ENCODE results near the gene PRLHR.

The PRLHR gene

DNA sequence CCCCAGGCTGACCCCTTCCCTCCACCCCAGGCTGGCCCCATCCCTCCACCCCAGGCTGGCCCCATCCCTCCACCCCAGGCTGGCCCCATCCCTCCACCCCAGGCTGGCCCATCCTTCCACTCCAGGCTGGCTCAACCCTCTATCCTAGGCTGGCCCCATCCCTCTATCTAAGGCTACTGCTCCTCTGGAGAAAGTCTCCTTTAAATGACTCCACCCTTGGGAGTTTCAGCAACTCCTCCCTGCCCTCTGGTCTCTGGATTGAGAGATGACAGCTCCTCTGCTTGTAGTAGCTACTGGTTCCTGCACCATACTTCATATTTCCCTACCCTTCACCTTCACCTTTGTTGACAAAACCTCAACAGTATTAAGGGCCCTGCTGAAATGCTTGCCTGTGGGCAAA, 8.5 kb downstream of the PRLHR start:
- no peak for DNase-seq

DNA sequence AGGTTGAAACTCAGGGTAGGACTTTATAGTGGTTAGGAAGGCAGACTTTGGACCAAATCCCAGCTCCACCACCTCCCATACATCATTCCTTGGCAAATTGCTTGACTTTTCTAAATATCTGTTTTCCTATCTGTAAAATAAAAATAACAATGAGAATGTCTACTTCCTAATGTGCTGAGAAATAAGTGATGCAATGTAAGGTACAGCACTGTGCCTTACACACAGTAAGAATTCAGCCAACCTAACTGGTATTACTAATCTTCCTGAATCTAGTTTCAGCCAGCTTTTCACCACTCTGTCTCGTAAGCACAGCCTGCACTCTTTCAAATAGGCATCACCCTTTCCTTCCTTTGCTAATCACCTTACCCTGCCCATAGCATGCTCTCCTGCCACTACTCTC, 9.7 kb downstream of the PRLHR start:
- DNase-seq = no peak

DNA sequence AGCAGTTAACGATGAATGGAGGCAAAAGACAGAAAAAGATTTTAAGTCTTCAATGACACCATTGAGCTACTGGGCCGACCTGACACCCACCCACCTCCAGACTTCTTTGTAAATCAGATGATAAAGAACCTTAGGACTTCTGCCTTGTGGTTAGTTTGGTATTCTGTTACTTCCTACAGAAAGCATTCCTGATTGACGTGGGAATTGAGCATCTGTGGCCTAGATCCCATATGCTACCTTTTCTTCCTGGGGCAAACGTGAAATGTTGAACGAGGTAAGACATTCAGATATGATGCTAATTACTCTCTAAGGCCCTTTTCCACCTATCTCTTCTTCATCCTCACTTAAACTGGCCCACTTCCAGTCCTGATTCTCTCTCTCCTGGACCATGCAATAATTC, 10.2 kb downstream of the PRLHR start:
- DNase-seq = no peak

DNA sequence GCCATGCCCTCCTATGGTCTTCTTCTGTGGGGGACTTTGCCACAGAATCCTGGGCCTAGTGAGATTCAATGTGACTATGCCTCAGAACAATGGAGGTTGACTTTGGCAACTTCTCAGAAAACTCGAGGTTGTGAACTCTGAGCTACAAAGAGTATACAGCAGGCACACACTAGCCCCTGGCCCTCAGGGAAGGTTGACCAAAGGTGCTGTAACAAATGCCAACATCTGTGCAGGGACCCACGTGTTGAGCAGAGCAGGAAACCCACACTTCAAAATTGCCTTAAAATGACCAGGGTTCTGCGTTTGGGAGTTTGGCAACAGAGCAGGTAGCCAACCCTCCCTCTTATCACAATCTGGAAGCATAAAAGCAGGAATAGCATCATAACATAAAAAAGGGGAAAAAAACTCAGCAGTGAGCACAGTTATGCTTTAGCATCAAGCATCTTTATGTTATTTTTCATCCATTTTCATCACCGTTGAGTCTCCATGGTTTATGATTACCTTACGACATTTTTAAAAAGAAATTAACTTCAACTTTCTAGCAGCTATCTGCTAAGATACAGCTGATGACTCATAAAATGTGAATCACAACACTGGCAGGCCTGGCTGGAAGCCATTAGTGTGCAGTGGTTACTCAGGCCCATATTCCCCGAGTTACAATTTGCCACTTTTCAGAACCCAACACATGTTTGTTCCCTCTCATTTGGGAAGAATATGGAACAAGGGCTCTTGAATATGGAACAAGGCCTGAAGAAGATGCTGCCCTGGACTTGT, 11.1 kb downstream of the PRLHR start:
- no peak for DNase-seq

DNA sequence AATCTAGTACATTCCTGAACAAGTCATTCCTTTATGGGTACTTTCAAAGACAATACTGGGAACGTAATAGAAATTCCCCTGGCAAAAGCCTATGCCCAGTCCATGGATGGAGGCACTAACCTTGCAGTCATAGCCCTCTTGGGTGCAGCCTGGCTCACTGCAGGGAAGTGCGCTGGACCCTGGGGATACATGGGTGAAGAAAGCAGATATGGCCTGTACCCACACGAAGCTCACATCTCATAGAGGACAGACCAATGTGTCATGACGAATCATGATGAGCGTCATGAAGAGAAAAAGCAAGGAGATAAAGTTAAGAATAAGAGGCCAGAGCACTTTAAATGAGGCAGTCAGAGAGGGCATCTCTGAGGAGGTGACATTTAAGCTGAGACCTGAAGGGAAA, 11.8 kb downstream of the PRLHR start:
- DNase-seq = no peak

DNA sequence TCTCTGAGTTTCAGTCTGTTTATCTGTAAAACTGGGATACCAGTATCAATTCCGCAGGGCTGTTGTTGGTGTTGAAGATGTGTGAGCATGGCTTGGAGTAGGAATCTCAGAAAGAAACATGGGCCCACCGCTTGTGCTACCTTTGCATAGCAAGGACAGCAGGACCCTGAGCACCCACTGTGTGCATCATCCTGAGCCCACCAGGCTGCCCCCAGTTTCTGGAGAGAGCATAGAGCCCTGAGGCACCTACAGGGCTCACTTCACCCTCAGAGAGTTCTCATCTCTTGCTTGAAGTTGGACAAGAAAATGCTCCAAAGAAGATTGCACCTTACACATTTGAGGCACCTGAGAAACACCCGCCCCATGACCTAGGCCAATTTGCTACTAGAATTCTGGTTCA, 12.9 kb downstream of the PRLHR start:
- DNase-seq = no peak

DNA sequence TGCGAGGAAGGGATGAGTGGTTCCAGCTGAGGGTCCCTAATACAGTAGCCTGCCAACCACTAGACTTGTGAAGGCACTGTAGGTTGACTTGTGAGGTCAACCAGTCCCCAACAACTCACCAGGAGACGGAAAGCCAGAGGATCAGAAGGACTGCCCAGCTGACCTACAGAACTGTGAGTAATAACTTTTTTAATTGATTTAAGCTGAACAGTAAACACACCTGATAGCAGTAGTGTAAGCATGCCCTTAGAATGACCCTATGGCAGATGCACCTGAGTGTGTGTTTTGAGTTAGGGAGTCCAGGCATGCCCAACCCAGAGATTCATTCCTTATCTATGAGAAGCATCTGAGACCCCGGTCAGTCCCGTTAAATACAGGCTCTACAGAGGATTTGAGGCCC, 14.1 kb downstream of the PRLHR start:
- DNase-seq = no peak

DNA sequence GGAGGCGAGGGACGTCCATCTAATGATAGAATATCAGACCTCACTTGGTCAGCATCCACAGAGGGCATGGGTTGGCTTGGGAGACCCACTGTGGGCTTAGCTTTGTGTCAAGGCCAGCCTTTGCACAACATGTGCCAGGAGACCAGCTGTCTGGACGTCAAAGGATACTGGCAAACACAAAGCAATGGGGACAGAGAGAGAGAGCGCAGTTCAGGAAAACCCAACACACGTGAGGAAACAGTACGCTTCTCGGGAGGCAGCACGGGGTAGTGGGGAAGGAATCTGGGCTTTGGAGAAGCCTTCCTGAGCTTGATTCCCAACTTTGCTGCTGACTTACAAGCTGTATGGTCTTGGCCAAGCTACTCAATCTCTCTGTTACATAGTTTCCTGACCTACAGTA, 14.7 kb downstream of the PRLHR start:
- DNase-seq = no peak

DNA sequence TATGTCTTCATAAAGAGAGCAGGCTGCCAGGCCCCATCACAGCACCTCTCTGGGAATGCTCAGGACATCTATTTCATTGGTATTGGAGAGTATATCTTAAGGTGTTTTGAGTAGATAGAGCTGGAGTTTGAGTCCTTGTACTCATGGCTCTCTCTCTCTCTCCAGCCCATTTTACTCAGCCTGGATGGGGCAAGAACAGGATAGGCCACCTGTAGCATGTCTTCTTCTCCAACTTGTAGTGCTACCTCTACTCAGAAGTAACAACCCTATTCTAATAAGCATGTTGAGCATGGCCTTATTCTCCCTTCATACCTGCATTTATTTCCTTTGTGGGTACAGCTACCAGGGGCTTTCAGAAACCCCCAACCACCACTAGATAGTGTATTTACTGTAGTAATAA, 21.9 kb downstream of the PRLHR start:
- no peak for DNase-seq

DNA sequence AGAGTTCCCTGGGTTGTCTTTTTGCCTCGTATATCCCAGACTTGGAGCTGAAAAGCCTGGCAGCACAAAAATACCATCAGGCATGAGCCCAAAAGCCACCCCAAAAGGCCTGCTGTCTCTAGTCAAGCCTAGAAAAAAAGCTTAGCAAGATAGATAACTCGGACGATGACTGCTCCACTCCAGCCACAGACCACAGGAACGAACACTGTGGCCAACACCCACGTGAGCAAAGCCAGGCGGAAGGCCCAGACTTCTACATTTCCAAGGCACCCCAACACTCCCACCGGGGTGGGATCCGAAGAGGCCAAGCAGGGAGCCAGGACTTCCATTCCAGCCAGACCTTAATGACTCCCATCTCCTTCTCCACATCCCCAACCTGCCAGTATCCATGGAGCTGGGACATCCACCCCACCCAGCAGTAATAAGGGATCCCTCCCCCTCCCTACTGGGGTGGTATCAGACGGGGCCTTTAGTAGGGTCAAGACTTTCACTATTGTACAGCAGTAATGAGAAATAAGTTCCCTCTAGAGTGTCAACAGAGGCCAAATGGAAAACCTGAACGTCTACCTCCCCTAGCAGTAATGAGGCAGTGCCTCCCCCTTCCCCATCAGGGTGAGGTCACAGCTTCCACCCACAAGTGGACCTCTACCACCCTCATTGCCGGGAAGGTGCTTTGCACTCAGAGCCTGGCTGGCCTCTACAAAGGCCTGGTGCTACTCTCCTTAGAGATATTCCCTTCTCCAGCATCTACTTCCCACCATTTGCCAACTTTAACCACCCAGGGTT, 23.0 kb downstream of the PRLHR start:
- no peak for DNase-seq

DNA sequence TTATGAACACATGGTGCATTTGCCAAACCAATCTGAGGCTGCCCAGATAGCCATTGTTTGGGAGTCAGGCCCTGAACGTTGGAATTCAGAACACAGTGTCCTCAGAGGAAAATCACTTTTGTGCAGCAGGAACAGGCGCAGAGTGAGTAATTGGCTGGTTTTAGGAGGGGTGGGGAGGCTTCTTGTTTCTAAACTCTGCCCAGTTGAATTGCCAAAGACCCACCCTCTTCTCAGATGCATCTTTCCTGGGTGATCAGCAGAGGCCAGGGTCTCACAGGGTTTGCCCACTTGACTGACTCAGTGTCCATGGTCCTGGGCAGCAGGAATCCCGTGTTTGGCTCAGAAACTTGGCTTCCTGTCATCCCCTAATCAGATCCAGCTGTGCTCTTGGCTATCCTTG, 24.3 kb downstream of the PRLHR start:
- DNase-seq = no peak

DNA sequence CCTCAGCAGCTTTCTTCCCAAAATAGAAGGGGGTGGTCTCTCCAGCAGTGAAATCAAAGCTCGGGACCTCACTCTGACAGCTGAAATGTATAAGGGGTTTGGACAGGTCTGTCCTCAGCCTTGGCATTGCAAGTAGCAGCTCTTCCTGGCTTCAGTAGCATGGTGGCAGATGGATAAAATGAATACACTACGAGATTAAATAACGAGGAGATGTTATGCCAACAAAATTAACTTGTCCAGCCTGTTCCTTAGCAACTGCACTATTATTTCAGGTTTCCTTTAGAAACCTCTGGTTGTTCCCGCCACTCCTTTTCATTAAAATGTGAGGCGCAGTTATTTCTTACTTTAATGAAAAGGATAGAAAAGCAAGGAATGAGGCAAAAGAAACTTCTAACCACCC, 24.9 kb downstream of the PRLHR start:
- DNase-seq = no peak

DNA sequence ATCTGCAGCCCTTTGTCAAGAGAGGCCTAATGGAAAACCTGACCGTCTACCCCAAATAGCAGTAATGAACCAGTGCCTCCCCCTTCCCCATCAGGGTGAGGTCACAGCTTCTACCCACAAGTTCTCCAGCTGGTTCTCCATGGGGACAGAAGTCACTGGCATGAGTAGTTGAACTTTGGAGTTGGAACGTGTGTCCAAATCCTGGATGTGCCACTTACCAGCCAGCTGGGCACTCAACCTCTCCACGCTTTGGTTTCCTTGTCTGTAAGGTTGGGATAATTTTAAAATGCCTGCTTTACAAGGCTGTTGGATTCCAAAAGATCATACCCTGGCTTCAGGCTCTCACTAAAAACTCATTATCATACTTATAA, 25.6 kb downstream of the PRLHR start:
- no peak for DNase-seq

DNA sequence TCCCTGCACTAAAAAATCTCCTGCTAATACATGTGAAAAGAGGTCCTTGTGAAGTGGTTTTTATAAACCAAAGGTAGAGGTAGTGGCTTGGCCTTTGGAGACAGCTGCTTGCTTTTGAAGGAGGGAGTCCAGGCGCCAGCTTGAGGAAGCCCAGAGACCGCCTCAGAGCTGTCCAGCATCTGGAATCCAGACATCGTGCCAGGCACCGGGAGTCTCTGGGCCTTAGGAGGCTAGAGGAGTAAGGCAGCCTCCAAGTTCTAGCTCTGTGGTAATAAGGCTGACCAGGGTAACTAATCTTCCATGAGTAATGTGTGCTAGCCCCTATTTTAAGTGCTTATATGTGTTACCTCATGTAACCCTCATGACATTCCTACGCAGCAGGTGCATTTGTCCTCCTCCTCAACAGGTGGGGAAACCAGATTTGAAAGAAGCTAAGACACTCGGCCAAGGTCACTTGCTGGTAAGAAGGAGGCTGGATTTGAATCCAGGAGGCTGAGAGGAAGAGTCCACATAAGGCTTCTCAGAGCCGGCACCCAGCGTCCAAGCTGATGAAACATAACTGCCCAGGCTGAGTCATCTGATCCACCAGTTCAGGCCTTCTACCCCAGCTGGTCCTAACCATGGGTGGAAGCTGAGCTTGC, 26.1 kb downstream of the PRLHR start:
- DNase-seq = no peak

DNA sequence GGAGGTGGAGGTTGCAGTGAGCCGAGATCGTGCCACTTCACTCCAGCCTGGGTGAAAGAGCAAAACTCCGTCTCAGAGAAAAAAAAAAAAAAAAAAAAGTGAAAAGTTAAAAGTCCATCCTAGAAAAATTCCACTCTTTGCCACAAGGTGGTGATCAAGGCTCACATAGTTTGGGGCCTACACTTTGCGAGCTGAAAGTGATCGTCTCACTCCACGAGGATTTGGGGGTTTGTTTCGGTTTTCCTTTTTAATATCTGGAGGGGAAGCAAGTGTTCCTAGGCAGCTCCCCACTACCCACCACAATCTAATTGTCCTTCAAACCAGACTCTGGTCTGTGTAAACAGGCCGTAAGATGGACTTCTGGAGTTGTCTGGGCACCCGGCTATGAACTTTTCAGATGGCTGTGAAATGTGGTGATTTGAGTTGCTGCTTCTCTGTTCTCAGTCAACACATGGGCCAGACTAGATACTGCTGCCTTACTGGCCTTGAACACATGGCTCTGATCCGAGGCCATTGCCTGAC, 27.1 kb downstream of the PRLHR start:
- peak; percentile 24 for DNase-seq

DNA sequence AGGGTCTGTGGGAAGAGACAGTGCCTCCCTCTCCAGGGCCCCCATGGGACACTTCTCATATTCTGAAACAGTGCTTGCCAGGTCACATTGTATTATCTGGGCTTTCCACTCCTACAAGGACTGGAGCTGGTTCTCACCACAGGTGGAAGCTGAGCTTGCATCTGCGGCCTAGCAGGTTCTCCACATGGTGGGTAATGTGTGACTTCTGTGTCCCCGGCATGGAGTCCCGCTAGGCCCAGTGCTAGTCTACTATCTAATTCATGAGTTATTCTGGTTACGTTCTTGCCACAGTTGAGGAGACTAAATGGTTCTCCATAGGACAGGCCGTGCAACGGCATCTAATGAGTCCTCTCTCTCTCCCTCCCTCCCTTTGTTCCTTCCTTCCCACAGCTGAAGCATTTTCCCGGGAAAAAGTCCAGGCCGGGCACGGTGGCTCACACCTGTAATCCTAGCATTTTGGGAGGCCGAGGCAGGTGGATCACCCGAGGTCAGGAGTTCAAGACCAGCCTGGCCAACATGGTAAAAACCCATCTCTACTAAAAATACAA, 27.7 kb downstream of the PRLHR start:
- no peak for DNase-seq

DNA sequence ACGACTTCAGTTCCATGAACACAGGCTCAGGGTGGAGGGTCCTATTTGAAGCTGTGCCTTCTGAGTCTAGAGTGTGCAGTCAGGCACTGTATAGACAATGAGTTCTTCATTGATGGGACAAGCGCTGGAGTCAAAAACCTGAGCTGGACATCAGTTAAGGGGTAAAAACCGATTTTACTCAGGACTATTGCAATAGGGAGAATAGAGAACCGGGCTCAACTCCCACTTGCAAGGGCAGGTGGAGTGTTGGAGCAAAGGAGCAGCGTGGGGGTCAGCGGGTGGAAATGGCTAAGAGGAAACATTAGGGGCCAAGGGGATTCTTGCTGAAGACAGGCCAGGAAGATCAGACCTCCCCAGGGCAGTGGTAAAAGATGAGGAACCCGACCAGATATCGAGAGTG, 28.5 kb downstream of the PRLHR start:
- DNase-seq = no peak

DNA sequence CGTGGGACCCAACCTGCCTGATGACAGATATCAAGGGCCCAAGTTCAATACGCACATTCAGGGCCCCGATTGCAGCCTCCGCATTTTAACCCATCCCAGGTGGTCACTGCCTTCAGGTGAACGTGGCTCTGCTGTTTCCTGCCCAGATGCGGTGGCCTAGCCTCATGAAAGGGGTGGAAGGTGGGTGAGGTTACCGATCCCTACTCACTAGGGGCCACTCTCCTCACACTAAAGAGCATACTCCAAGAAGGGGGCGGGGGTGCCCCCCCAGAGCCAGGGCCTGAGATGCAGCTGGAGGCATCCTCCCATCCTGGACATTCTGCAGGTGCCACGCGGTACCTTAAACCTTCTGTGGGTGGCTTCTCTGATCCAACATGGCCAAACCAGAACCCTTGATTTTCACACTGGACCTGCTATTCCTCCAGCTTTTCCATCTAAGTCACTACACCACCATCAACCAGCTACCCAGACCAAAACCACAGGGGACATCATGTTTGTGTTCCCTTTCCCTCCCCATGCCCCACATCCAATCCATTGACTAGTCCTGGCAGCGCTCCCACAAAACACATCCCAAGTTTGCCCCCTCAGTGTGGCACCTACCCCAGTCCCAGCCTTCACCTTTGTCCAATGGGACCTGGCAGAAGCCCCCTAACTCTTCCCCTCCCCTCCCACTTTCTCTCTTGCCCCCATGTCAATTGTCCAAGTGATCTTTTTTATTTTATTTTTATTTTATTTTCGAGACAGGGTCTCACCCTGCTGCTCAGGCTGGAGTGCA, 30.0 kb downstream of the PRLHR start:
- DNase-seq = no peak

DNA sequence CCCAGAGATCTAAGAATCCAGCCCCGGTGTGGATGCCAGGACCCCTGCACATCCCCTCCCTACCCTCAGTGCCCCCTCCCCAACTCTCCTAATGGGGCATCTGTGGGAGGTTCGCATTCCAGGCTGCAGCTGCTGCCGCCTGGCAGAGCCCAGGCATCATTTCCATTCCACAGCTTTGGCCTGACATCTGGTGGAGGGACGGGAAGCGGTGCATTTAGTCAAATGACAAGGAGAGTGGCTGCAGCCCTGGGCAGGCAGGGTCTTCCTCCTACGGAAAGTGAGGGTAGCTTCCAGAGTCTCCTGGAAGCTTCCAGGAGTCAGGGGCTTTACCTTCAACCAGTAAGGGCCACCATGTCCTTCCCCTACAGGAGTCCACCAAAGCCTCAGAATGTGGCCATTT, 30.8 kb downstream of the PRLHR start:
- no peak for DNase-seq

DNA sequence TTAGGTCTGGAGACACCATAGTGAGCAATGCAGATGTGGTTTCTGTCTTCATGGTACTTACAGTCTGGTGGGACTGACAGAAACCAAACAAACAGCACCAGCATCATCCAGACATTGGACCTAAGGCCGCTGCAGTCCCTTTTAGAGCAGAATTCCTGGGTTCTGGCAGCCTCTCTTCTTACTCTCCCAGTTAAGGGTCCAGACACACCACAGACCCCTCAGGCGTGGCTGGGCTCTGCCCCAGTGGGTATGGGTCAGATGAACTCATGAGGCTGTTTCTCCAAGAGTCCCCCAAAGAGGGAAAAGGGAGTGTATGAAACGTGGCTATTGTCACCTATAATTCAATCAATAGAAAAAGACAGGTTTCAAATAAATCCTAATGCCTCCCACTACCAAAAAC, 31.3 kb downstream of the PRLHR start:
- DNase-seq = no peak

DNA sequence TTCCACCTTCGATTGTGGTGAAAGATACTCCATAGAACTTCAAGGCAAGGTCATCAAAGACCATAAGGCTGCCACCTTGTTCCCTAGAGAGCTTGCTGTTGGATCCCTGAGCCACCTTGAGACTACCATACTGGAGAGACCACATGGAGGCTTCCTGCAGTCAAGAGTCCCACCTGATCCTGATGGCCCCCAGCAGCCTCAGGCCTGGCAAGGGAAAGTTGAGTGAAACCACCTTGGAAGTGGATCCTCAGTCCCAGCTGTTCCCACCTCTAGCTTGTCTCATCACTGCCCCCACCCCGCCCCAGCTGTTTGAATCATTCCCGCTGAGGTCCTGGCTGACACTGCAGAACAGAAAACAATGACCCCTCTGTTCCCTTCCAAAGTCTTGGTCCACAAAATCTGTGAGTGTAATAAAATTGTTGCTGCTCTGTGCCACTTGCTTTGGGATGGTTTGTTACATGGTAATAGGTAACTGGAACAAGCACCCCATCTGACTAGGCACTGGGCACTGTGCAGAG, 32.0 kb downstream of the PRLHR start:
- no peak for DNase-seq

DNA sequence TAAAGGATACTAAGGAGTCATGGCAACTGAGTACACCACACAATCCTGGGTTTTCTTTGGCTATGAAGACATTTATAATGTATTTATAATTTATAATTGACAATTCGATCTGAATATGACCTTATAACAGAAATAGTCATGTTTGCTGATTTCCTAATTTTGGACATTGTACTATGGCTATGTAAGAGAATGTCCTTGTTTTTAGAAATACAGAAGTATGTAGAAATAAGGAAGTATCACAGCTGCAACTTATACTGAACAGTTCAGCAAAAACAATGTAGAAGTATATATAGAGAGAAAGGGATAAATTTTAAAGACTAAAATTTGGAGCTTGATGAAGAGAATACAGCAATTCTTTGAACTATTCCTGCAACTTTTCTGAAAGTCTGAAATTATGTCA, 32.6 kb downstream of the PRLHR start:
- no peak for DNase-seq

DNA sequence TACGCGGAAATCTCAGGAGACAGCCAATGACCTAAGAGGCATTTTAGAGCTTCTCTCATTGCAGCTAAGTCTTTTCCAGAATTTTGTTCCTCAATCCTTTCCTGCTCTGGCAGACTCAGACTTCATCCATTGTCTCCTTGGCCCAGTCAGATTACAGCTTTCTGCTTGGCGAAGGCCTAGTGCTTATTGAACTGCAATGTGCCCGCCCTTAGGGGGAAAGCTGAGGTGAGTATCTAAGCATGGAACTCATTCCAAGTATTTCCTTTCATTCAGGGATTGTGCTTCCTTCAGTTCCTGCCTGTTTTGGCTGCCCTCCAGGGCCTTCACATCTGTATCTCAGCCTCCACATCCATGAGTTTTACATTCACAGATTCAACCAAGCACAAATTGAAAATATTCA, 37.5 kb downstream of the PRLHR start:
- DNase-seq = no peak

Data from activated CD4-positive, alpha-beta T cell treated with anti-CD3 and anti-CD28 coated beads for 1 hour (primary cell).